Measurements from ENCODE around the gene ANKRD9.
"Not testable (repeated sequence)": the region's sequence is repeated elsewhere in the genome, so short reads cannot be mapped to it uniquely, and the experiment has no call there.

Gene ANKRD9

DNA sequence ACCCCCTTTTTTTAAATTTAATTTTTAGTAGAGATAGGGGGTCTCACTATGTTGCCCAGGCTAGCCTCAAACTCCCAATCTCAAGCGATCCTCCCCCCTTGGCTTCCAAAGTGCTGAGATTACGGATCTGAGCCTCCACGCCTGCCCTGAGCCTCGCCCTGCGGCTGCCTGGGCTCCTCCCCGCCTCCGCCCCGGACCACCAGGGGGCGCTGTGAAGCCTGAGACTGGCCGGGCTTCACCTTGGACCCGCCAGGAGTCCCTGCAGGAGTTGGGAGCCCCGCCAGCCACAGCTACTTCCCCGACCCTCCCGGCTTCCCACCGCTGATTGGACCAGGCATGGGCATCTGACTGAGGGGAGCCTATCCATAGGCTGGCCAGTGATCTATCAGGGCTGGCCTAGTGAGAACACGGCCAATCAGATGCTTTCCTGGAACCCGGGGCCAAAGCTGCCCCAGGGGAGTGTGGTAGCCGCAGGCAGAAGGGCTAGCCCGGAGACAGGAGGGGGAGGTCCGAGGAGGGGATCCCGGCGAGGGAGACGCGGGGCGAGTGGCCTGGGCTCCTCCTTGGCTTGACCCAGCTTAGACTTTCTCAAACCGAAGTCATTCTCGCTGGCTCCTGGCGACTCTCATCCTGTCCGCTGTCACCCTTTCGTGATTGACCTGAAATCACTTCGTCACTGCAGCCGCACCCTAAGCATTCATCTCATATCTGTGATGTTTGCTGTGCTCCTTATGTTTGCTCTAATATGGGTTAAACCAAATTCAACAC lies 15.1 kb upstream of the ANKRD9 start:
- no peaks in the 10 kb centered on the region for H3K9me3 Mint-ChIP-seq
- peak overlapping the region; percentile 81 for H3K4me3 Mint-ChIP-seq
- CTCF ChIA-PET, result interaction anchor here (0.6 to 2.6 kb wide), 15 partner anchors 9 to 258 kb away, joined by 3 to 12 read pairs (median 3); no protein-coding TSS in a partner anchor
- peaks cover 13% of the 10 kb centered on the region for H3K27me3 Mint-ChIP-seq
- peaks cover 36% of the 10 kb centered on the region for H3K4me1 Mint-ChIP-seq
- DNase-seq, result peak; percentile 95
- H3K36me3 Mint-ChIP-seq, result no peaks in the 10 kb centered on the region
- peak overlapping the region; percentile 88 for H3K27ac Mint-ChIP-seq

DNA sequence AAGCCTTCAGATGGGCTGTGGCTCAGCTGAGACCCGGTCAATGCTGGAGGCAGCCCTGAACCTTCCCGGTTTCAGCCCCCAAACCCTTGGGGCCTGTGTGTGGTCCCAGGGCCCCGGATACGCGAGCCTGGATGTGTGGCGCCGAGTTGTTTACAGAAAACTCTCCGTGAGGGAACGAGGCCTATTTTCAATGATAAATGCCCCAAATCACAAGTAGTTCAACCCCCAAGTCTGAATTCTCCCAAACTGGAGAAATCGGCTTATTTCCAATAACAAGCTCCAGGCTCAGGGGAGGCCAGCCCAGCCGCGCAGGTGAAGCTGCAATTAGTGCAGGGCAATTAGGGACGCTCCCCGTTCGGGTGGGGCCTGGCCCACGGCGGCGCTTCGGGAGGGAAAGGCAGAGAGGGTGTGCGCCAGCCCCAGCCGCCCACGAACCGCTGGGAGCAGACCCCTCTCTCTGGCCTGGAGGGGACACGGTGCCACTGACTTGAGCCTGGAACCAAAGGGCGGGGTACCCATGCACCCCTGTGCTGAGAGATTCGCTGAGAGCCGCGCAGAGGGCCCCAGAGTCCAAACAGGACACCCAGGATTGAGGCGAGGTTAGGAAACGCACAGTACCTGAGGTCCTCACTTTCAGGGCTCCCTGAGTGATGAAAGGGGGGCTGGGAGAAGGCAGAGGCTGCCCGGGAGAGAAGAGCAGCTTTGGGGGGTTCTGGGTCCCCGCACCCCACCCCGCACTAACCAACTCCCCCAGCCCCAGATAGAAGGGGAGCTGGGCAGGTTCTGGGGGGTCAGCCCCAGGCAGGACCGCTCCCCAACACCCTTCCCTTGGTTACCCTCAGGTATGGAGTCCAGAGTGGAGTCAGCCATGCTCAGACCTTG lies 14.2 kb upstream of the ANKRD9 start:
- H3K36me3 Mint-ChIP-seq, result no peaks in the 10 kb centered on the region
- H3K27ac Mint-ChIP-seq, result peak overlapping the region; percentile 49
- H3K27me3 Mint-ChIP-seq, result peaks cover 17% of the 10 kb centered on the region
- peak overlapping the region; percentile 60 for H3K4me3 Mint-ChIP-seq
- peaks cover 36% of the 10 kb centered on the region for H3K4me1 Mint-ChIP-seq
- DNase-seq, result no peak
- H3K9me3 Mint-ChIP-seq, result no peaks in the 10 kb centered on the region
- CTCF ChIA-PET, result interaction anchor here (0.9 to 2.6 kb wide), 12 partner anchors 9 to 251 kb away, joined by 3 to 12 read pairs (median 4); no protein-coding TSS in a partner anchor

DNA sequence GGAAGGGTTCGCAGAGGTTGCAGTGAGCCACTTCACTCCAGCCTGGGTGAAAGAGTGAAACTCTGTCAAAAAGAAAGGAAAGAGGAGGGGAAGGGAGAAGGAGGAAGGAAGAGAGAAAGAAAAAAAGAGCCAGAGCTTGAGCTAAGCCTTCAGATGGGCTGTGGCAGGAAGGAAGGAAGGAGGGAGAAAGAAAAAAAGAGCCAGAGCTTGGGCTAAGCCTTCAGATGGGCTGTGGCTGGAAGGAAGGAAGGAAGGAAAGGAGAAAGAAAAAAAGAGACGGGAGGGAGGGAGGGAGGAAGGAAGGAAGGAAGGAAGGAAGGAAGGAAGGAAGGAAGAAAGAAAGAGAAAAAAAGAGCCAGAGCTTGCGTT lies 13.6 kb upstream of the ANKRD9 start:
- Mint-ChIP-seq H3K27me3 (peaks cover 23% of the 10 kb centered on the region), H3K4me1 (peaks cover 36% of the 10 kb centered on the region), H3K4me3 (peak overlapping the region; percentile 60), H3K27ac (no peak overlapping the region), H3K36me3 (no peaks in the 10 kb centered on the region), H3K9me3 (no peaks in the 10 kb centered on the region)
- CTCF ChIA-PET, result interaction anchor here (1.3 to 2.6 kb wide), 4 partner anchors 8 to 86 kb away, joined by 3 to 12 read pairs (median 7); no protein-coding TSS in a partner anchor
- DNase-seq, result no peak

DNA sequence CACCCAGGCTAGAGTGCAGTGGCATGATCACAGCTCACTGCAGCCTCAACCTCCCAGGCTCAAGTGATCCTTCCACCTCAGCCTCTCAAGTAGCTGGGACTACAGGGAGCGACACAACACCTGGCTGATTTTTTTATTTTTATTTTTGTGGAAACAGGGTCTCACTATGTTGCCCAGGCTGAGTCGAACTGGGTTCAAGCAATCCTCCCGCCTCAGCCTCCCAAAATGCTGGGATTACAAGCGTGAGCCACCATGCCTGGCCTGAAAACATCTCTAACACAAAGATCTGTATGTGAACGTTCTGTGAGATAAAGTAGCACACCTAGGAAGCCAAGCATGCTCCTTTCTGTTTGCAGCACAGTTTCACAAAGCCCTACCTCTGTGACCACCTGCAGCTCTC lies 10.1 kb upstream of the ANKRD9 start:
- not testable (repeated sequence) for H3K27ac Mint-ChIP-seq, H3K9me3 Mint-ChIP-seq, H3K4me3 Mint-ChIP-seq, H3K36me3 Mint-ChIP-seq, DNase-seq
- peaks cover 50% of the 10 kb centered on the region for H3K27me3 Mint-ChIP-seq
- peaks cover 28% of the 10 kb centered on the region for H3K4me1 Mint-ChIP-seq
- CTCF ChIA-PET, result interaction anchor here (0.9 to 2.7 kb wide), 3 partner anchors 82 to 206 kb away, joined by 3 to 24 read pairs (median 19); partner anchors contain the start of gene ZNF839

DNA sequence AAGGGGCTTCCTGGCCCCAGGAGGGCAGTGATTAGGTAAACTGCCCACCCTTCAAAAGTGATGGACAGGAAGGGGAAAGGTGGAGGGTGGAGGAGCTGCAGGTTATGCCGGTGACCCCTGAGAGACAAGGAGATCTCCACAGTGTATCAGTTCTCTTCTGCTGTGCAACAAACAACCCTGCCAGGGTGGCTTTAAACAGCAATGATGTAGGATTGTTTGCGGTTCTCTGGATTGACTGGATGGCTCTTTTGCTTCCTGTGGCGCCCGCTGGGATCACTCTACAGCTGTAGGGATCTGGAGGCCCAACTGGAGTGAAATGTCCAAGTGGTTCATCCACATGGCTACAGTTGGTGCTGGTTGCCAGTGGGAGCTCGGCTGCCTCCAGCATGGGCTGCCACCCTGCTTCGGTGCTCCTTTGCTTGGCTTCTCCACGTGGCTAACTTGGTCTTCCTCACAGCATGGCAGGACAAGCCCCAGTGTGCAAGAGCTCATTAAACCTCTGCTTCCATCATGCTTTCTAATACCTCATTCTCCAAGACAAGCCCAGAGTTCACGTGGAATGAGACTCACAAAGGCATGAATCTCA lies 8.6 kb upstream of the ANKRD9 start:
- Mint-ChIP-seq H3K4me1 (peaks cover 14% of the 10 kb centered on the region), H3K9me3 (no peaks in the 10 kb centered on the region), H3K4me3 (peak overlapping the region; percentile 75), H3K27ac (no peak overlapping the region), H3K36me3 (no peaks in the 10 kb centered on the region), H3K27me3 (peaks cover 52% of the 10 kb centered on the region)
- CTCF ChIA-PET, result interaction anchor here (2.4 to 2.7 kb wide), 2 partner anchors 81 to 200 kb away, joined by 19 to 24 read pairs; partner anchors contain the start of gene ZNF839
- no peak for DNase-seq

DNA sequence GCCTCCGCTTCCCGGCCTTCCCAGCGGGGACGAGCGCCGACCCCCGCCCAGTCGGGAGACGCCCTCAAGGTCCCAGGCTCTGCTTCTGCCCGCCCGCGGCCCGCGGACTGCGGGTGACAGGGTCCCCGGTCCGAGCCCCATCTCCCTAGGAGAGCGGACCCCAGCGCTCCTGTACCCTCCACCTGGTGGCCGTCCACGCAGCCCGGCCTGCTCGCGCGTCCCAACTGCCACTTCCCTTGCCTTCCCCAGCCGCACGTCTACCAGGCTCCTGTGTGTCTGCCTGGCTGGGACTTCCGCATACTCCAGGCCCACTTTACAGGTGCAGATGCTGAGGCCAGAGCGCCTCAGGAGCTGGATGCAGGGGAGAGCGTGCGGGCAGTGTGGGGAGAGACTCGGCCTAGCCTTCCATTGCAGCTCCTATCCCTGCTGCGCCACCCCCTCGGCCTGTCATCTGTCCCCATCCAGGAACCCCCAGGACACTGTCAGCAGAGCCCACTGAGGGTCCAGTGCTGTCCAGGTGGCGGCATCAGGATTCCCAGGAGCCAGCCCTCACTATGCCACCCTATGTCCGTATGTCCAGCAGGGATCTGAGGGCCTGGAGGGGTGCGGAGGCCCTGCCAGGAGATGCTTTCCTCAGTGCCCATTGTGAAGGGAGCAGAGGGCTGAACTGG lies 8.0 kb upstream of the ANKRD9 start:
- Mint-ChIP-seq H3K27me3 (peaks cover 51% of the 10 kb centered on the region), H3K4me1 (peaks cover 8% of the 10 kb centered on the region), H3K27ac (no peak overlapping the region), H3K36me3 (no peaks in the 10 kb centered on the region), H3K4me3 (peak overlapping the region; percentile 75), H3K9me3 (no peaks in the 10 kb centered on the region)
- CTCF ChIA-PET, result interaction anchor here (2.4 to 2.7 kb wide), 2 partner anchors 80 to 199 kb away, joined by 19 to 24 read pairs; partner anchors contain the start of gene ZNF839
- peak; percentile 24 for DNase-seq

DNA sequence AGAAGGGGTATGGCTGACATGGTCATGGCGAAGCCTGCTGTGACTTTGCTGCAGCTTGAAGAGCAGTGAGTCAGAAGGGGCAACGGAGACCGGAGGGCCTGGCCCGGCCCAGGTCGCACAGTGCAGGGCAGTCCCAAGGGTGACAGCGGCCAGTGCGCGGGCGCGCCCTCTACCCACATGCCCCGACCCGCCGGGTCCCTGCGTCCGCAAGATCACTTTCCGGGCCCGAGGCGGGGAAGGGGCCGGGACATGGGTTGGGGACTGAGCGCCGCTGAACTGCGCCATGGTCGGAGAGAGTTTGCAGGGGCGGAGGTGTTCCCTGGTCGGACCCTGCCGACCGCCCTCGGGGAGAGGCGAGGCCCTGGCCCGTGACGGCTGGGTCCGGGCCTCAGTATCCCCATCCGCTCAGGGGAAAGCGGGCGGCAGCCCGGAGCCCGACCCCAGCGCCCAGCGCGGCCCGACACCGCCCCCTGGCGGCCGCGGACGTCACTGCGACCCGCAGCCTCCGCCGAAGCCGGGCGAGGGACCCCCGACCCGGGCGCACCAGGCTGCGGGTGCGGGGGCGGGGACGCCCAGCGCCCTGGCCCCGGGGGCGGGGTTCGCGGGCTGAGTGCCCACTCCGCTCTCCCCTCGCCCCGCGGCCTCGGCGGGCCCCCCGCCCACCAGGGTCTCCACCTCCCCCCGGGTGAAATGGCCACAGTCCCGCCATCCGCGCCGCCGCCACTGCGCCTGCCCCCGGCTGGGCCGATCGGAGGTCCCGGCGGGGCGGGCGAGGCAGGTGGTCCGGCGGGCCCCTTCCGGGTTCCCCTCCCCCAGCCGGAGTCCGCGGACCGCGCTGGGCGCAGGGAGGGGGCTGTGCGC lies 7.2 kb upstream of the ANKRD9 start:
- Mint-ChIP-seq H3K27me3 (peaks cover 51% of the 10 kb centered on the region), H3K4me1 (peaks cover 8% of the 10 kb centered on the region), H3K4me3 (peak overlapping the region; percentile 64), H3K36me3 (no peaks in the 10 kb centered on the region), H3K27ac (peak overlapping the region; percentile 16), H3K9me3 (no peaks in the 10 kb centered on the region)
- CTCF ChIA-PET, result interaction anchor here (0.6 to 2.7 kb wide), 8 partner anchors 8 to 649 kb away, joined by 3 to 15 read pairs (median 4); partner anchors contain the start of gene ZNF839
- DNase-seq, result peak; percentile 71

DNA sequence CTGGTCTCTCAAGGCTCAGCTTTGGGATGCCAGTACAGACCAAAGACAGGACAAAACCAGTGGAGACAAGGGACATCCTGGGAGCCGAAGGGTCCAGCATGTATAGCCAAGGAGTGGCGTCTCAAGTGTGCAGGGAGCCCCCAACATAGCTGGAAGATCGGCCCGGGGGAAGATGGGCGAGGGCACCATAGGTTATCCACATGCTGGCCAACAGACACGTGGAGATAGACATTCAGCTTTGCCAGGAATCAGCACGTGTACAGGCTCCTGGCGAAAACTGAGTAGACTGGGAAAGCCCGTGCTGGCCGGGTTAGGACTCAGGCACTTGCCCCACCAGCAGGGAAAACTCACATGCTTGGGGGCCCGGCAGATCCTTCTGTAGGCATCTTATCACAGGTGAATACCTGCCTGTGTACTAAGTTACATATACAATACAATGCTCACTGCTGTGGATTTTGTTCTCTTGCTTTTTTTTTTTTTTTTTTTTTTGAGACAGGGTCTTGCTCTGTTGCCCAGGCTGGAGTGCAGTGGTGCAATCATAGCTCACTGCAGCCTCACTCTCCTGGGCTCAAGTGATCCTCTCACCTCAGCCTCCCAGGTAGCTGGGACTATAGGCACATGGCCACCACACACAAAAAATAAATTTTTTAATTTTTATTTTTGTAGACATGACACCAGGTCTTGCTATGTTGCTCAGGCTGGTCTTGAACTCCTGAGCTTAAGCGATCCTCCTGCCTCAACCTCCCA lies 5.6 kb upstream of the ANKRD9 start:
- H3K9me3 Mint-ChIP-seq, result no peaks in the 10 kb centered on the region
- H3K4me1 Mint-ChIP-seq, result peaks cover 18% of the 10 kb centered on the region
- H3K27ac Mint-ChIP-seq, result no peak overlapping the region
- no peaks in the 10 kb centered on the region for H3K36me3 Mint-ChIP-seq
- DNase-seq, result no peak
- H3K4me3 Mint-ChIP-seq, result peak overlapping the region; percentile 18
- peaks cover 51% of the 10 kb centered on the region for H3K27me3 Mint-ChIP-seq
- CTCF ChIA-PET, result interaction anchor here (0.7 to 2.7 kb wide), 7 partner anchors 8 to 197 kb away, joined by 3 to 15 read pairs (median 4); partner anchors contain the start of gene ZNF839

DNA sequence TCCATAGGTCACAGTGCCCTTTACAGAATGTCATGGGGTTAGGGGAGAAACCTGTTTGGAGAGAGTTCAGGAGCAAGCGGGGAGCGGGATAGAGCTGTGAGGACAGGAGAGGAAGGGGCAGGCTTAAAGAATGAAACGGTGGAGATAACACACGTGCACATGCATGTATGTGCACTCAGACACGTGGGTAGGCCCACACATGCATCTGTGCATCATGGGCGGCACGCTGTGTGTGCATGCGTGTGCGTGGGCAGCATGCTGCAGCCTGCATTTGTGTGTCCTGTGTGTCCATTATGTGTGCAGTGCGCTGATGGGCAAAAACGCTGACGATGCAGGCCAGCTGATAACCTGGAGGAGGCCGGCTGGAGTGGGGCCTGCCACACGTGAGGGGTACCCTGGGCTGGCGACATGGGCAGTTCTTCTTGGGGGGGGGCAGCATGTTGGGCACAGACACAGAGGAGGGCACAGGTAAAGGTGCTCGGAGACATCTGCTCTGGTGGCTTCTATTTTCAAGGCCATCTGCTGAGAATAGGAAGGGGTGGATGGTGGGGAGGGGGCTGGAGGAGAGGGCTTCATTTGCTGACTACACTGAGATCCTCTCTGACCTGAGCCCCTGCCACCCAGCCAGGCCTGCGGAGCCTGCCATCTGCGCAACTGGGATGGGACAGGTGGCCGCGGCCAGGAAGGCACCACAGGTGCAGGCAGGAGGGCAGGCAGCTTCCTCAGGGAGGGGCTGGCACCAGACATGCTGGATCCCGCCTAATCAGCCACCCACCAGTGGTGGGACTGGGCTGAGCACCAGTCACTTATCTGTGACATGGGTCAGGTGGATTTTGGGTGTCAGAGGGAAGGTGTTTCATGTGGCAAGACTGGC lies 4.6 kb upstream of the ANKRD9 start:
- Mint-ChIP-seq H3K27me3 (peaks cover 42% of the 10 kb centered on the region), H3K27ac (no peak overlapping the region), H3K4me1 (peaks cover 19% of the 10 kb centered on the region), H3K4me3 (no peak overlapping the region), H3K9me3 (no peaks in the 10 kb centered on the region), H3K36me3 (no peaks in the 10 kb centered on the region)
- CTCF ChIA-PET, result interaction anchor here (0.6 to 2.7 kb wide), 5 partner anchors 9 to 196 kb away, joined by 3 to 15 read pairs (median 4); partner anchors contain the start of gene ZNF839
- no peak for DNase-seq

DNA sequence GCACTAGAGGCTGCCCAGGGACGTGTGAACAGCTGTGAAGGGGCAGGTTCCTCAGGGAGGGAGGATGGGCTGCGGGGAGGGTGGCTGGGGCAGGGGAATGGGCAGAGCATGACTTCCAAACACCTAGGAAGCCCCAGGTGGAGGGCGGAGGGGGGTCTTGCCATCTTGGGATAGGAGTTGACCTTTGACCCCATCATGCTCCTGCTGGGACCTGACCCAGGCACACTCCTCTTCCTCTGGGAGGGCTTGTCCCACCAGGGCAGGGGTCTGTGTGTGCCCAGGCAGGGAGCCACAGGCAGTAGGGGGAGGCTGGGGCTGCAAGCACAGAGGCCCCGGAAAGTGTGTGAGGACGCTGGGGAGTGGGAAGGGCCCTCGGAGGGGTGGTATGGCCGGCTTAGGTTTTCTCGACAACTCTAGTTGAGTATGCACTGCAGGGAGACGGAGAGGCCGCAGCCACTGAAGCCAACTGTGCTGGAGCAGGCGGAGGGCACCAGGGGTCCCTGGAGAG lies 3.3 kb upstream of the ANKRD9 start:
- Mint-ChIP-seq H3K4me1 (peaks cover 27% of the 10 kb centered on the region), H3K27ac (no peak overlapping the region), H3K4me3 (no peak overlapping the region), H3K27me3 (peaks cover 37% of the 10 kb centered on the region), H3K9me3 (no peaks in the 10 kb centered on the region), H3K36me3 (peaks cover 1% of the 10 kb centered on the region)
- CTCF ChIA-PET, result interaction anchor here (0.6 to 1.7 kb wide), 2 partner anchors 75 kb away, joined by 3 to 6 read pairs; no protein-coding TSS in a partner anchor
- no peak for DNase-seq

DNA sequence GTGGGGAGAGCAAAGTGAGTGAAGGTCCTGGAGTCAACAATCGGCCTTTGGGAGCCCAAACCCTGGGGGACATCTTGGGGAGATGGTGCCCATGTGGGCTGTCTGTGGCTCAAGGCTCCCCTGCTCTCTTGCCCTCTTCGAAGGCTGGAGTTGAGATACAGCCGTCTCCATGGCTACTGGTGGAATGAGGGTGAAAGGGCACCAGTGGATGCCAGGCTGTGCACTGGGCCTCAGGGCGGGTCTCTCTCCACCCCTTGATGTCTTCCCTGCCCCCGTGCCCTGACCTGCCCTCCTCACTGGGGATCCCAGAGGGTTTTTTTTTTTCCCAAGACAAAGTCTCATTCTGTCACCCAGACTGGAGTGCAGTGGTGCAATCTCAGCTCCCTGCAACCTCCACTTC lies 2.0 kb upstream of the ANKRD9 start:
- DNase-seq, result no peak
- Mint-ChIP-seq H3K4me3 (peak overlapping the region; percentile 33), H3K4me1 (peaks cover 23% of the 10 kb centered on the region), H3K9me3 (no peaks in the 10 kb centered on the region), H3K27ac (no peak overlapping the region), H3K36me3 (peaks cover 4% of the 10 kb centered on the region), H3K27me3 (peaks cover 28% of the 10 kb centered on the region)
- CTCF ChIA-PET, result interaction anchor here (1.7 kb wide), 1 partner anchor 73 kb away, joined by 6 read pairs; no protein-coding TSS in a partner anchor

Measured in activated naive CD4-positive, alpha-beta T cell treated with anti-CD3 and anti-CD28 coated beads, Interleukin-2, amount 10 ng/mL, durations not matched to agents 7 days and 5 days (primary cell).